Activated CD4-positive, alpha-beta T cell treated with anti-CD3 and anti-CD28 coated beads, Interleukin-2, amount 50 U/mL, for 24 hours (primary cell): ENCODE results near the gene CDHR2.

Experiments used
- DNase-seq, 2 donors: peaks; one replicate each; pipeline ENCODE4 v3.0.0-alpha.2; 2020; ENCODE audit warnings: low read depth in 1 of 2, low spot score in 1 of 2

The CDHR2 gene

GRCh38 chr5:176619569-176620332, 70.6 kb downstream of the CDHR2 start:
- no peak for DNase-seq

DNA sequence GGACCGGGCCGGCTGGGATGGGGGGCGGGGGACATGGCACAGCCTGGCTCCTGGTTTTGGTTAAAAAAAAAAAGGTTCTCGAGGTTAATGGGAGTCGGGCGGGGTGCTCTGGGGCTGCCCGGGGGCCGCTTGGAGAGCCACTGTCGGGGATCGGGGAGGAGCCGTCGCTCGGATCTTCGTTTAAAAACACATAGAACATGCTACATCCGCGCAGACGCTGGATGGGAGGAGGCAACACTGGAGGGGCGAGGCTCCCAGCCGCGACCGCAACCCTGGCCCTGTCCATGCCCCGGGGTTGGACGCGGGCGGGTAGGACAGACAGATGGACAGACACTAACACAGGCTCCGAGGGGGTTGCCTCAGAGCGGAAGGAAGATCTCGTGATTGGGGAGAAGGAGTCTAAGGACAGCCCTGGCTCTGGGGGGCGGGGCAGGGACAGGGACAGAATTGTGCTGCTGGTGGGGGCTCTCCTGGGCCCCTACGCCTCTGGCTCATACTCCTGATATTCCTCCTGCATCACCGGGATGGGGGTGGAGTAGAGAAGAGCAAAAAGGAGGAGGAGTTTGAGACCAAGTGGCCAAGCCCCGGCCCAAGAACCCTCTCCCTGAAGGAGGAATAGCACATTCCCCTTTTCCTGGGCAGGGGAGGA, 71.3 kb downstream of the CDHR2 start:
- no peak for DNase-seq

- DNase-seq = no peak
Observed at GRCh38 chr5:176621661-176622079, 72.5 kb downstream of the CDHR2 start.

DNA sequence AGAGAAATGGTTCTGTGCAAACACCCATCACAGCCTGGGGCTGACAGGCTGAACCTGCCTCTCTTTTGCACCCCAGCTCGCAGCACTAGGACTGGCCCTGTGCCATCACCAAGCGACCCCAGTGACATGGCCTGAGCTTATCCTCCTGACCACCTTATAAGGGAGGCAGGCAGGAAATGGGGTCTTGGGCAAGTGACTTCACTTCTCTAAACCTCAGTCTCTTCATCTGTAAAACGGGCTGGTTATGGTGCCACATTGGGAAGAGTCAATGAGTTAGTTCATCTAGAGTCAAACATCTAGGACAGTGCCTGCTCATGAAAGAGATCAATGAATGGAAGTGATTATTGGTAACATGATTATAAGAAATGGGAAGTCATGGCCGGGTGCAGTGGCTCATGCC, 75.0 kb downstream of the CDHR2 start:
- DNase-seq = no peak

- no peak for DNase-seq
Observed at GRCh38 chr5:176624938-176625337, 75.8 kb downstream of the CDHR2 start.

DNA sequence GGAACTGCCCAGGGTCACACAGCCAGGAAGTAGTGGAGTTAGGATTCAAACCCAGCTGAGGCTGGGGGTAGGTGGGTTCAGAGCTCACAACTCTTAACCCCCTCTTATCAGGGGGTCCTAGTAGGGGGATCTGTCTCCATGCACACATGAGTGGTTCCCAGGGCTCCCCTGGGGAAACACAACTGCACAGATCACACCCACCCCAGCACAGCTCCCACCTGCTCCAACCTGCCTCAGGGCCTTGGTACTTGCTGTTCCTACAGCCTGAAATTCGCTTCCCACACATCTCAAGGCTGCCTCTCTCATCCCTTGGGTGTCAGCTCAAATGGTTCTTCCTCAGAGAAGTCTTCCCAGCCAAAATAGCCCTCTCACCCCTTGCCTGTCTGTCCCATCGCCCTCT, 76.4 kb downstream of the CDHR2 start:
- DNase-seq = no peak

- DNase-seq = no peak
Observed at GRCh38 chr5:176625966-176626875, 77.1 kb downstream of the CDHR2 start.

DNA sequence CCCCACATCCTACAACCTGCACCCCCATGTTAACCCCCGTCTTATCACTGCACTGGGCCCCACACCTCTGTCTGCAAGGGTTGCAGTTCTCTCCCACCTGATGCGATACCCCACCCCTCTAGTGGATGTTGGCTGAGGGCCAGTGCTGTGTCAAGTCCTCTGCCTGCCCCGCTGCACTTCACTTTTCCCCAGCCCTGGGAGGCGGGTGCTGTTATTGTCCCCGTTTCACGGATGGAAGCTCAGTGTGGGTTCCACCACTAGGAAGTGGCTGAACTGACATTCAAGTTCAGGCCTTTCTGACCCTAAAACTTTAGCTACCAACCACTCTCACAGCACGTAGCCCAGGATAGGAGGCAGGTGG, 77.7 kb downstream of the CDHR2 start:
- DNase-seq = no peak

- no peak for DNase-seq
Observed at GRCh38 chr5:176627582-176627981, 78.4 kb downstream of the CDHR2 start.

GRCh38 chr5:176628406-176629228, 79.5 kb downstream of the CDHR2 start:
- no peak for DNase-seq

DNA sequence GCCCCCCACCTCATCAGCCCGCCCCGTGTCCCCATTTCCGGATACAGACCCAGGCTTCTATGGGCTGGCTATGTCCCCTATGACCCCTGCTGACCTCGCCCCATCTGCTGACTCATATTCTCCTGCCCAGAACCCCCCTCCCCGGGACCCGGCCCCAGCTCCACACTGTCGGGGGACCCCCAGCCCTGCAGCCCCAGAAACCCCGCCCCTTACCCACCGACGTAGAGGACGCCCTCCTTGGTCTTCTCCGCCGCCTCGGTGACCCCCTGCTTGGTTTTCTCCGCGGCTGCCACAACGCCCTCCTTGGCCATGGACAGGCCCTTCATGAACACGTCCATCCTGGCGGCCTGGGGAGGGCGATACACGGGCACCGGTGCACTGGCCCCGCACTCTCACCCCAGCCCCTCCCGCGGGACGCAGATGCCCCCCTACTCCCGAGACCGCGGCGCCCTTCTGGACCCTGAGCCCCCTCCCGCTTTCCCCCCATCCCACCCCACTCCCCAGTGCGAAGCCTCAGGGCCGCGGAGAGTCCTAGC, 80.2 kb downstream of the CDHR2 start:
- no peak for DNase-seq

DNA sequence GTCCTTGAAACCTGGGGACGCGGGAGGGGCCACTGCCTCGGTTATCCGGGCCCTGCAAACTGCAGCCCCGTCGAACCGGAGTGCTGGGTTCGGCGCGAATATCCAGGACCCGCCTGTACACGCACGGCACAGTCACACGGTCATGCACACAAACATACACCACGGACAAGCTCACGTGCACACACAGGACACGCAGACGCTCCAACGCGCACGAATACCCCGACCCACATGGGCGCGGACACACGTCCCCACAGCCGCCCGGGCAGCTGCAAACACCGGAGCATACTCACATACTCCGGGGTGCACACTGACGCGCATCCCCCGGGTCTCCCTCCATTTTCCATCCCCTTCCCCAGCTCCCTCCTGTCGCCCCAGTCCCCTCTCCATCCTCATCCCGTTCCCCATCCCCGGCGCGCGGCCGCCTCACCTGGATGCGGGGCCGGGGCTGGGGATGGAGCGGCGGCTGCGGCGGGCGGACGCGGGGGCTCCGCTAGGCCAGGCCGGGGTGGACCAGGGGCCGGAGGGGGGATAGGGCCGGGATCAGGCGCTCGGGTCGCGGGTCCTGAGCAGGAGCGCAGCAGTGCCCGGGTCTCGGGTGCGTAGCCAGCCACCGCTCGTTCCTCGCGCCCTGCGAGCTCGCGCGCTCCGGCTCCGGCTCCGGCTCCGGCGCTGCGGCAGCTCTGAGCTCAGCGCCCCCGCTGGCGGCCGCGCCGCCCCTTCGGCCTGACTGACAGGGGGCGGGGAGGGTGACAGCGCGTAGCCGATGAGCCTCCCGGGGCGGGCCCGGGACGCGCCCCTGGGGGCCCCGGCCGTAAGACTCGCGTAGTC, 80.9 kb downstream of the CDHR2 start, which contains the start of the genes EIF4E1B and SNCB:
Gene EIF4E1B (plus strand): TSS at position 823 of the 828 bp plus-strand sequence. CDS start 12,113 bp downstream, outside the sequence.
Gene SNCB (minus strand): TSS at position 682 of the 828 bp plus-strand sequence. CDS start 880 bp downstream, outside the sequence.
- DNase-seq = no peak

DNA sequence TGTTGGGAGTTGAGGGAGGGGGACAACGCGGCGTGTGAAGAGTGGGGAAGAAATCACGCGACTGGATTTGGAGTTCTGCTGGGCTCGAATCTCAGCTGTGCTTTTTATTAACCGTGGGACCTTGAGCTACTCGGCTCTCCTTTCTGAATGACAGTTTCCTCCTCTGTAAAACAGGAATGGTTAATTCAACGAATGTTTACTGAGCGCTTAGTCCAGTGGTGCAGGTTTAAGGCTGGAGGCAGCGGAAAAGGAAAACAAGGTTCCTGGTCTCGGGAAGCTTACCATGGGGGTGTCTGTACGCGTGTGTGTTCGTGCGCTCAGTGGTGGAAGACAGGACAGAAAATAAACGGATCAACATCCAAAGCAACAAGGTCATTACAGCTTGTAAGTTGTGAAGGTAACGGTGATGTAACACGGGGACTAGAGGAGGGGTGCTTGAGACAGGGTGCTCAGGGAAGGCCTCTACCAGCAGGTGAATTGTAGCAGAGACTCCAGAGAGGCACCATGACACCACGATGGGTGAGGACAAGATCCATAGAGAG, 81.6 kb downstream of the CDHR2 start:
- no peak for DNase-seq

- DNase-seq = no peak
Observed at GRCh38 chr5:176631383-176632200, 82.5 kb downstream of the CDHR2 start.

DNA sequence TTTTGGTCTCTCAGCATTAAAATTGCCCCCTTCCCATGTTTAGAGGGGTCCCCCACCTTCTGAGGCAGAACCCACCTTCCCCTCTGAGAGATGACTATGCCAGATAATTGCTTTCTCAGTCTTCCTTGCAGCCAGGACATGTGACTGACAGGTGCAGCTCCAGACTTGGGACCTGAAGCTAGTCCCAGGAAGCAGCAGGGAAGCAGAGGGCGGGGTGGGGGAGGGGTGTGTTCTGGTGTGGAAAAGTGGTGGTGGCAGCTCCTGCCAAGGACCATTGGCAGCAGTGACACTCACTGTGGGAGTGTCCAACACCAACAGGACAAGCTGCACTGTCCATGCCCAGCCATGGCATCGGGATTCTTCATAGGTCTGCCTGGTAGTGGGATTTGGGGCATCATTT, 83.6 kb downstream of the CDHR2 start:
- DNase-seq = no peak

DNA sequence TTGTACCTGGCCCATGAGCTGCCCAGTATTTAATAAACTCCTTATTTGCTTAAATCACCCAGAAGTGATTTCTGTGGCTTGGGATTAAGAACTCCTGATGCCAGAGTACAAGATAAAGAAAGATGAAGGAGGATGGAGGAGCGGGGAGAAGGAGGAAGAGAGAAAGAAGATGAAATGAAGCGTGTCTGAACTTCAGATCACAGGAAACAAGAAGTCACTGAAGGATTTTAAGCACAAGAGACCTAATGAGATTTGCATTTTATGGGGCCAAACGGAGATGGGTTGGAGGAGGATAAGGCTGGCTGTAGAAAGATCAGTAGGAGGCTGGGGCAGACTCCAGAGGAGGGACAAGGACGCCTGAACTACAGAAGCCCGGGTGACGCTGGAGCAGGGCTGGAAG, 84.5 kb downstream of the CDHR2 start:
- DNase-seq = no peak

DNA sequence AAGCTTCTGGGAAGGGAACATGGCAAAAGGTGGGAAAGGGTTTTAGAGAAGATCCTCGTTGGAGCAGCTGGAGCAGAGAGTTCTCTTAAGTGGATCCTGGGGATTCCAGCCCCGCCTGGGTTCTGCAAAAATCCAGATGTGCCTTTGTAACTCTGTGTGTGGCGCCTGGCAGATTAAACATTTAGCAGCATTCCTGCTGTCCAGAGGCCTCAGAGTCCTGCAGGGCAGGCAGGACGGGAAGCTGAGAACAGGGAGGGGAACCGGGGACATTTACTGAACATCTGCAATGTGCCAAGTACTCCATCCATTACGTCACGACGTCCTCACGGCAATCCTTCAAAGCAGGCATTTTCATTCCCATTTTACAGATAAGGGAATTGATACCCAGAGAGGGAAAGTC, 87.3 kb downstream of the CDHR2 start:
- DNase-seq = no peak

- DNase-seq = no peak
Observed at GRCh38 chr5:176637556-176637955, 88.4 kb downstream of the CDHR2 start.
